ENCODE data around the gene FAM131A.

The FAM131A gene

GRCh38 chr3:184377882-184378445 is 40.6 kb downstream of the FAM131A start, which contains the start of gene THPO:
Gene THPO, minus strand, starts transcription at chr3:184378207. Its CDS starts 1,948 bp downstream, at chr3:184376259.
- DNase-seq (ENCODE audit: low read depth, low spot score), result no peak

- DNase-seq (ENCODE audit: low read depth, low spot score), result no peak
These were observed 41.4 kb downstream of the FAM131A start for GRCh38 chr3:184378651-184379357.

GRCh38 chr3:184379358-184380184 is 42.2 kb downstream of the FAM131A start, which contains the start of gene CHRD:
Gene CHRD, plus strand, starts transcription at chr3:184380054. Its CDS starts 265 bp downstream, at chr3:184380319.
- DNase-seq (ENCODE audit: low read depth, low spot score), result no peak

- DNase-seq (ENCODE audit: low read depth, low spot score), result peak; percentile 77
These were observed 42.8 kb downstream of the FAM131A start for GRCh38 chr3:184380185-184380626.

GRCh38 chr3:184380627-184381260 is 43.3 kb downstream of the FAM131A start:
- DNase-seq (ENCODE audit: low read depth, low spot score), result no peak

GRCh38 chr3:184381261-184382224 is 44.1 kb downstream of the FAM131A start:
- no peak for DNase-seq (ENCODE audit: low read depth, low spot score)

- no peak for DNase-seq (ENCODE audit: low read depth, low spot score)
These were observed 45.1 kb downstream of the FAM131A start for GRCh38 chr3:184382326-184383032.

- no peak for DNase-seq (ENCODE audit: low read depth, low spot score)
These were observed 45.8 kb downstream of the FAM131A start for GRCh38 chr3:184383033-184383740.

- DNase-seq (ENCODE audit: low read depth, low spot score), result no peak
These were observed 46.9 kb downstream of the FAM131A start for GRCh38 chr3:184384342-184384741.

- DNase-seq (ENCODE audit: low read depth, low spot score), result no peak
These were observed 47.5 kb downstream of the FAM131A start for GRCh38 chr3:184384856-184385422.

GRCh38 chr3:184386047-184386806 is 48.8 kb downstream of the FAM131A start:
- DNase-seq (ENCODE audit: low read depth, low spot score), result no peak

- no peak for DNase-seq (ENCODE audit: low read depth, low spot score)
These were observed 49.8 kb downstream of the FAM131A start for GRCh38 chr3:184387174-184387714.

GRCh38 chr3:184388164-184388935 is 51.0 kb downstream of the FAM131A start:
- DNase-seq (ENCODE audit: low read depth, low spot score), result no peak

- no peak for DNase-seq (ENCODE audit: low read depth, low spot score)
These were observed 51.5 kb downstream of the FAM131A start for GRCh38 chr3:184388936-184389230.

GRCh38 chr3:184389384-184389783 is 52.0 kb downstream of the FAM131A start:
- DNase-seq (ENCODE audit: low read depth, low spot score), result no peak

- no peak for DNase-seq (ENCODE audit: low read depth, low spot score)
These were observed 52.6 kb downstream of the FAM131A start for GRCh38 chr3:184389935-184390528.

GRCh38 chr3:184391266-184391665 is 53.9 kb downstream of the FAM131A start:
- no peak for DNase-seq (ENCODE audit: low read depth, low spot score)

Data from astrocyte of the hippocampus (primary cell).